ENCODE results near the gene GRHPR. TPM values are rescaled to one million over a fixed set of nuclear protein-coding genes. Genes with fewer than 3 reads are reported as not detected.

The GRHPR gene
- total and polyA plus RNA-seq, 4 donors: 125 to 524 (median 294) TPM

DNA sequence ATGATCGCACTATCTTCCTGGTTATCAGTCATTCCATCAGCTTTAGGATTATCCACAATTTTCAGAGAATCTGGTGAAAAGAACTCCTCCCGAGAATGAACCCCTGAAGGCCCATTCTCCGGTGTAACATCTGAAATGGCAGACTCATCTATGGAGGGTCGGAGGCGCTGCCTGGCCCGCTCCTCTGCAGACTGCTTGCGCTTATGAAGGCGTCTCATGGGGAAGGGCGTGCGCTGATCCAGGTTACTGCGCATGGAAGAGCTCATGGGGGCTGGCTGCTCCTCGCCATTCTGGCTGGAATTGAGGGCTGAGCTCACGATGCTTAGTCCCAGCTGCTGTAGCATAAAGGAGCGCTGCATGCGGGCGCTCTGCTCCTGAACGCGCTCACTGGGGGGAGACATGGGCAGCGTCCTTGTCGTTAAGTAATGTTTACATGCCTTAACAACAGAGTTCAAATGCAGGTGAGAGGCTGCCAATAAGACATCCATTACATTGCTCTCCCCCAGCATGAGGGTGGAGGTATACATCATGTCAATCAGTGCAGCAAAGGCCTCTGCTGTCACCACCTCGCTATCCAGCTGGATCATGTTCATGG is 19.4 kb downstream of the GRHPR start:
- Histone ChIP-seq H3K27ac (ENCODE audit: low read depth in 1 of 2, low read length in 2 of 2) (no peak overlapping the region), H3K9me3 (ENCODE audit: control insufficient read depth in 4 of 4, low read length in 3 of 4) (no peaks in the 10 kb centered on the region), H3K4me3 (ENCODE audit: low read depth in 1 of 3, low read length in 3 of 3) (no peak overlapping the region), H3K36me3 (ENCODE audit: control insufficient read depth in 4 of 4, insufficient read depth in 3 of 4, low read depth in 1 of 4, low read length in 3 of 4) (peaks cover 5 to 44% (median 36%) of the 10 kb centered on the region in 4 donors), H3K9ac (ENCODE audit: low read depth in 1 of 2, low read length in 2 of 2) (no peak overlapping the region), H3K27me3 (ENCODE audit: control insufficient read depth in 4 of 4, insufficient read depth in 4 of 4, low read length in 3 of 4) (no peaks in the 10 kb centered on the region), H3K4me1 (ENCODE audit: control insufficient read depth in 4 of 4, insufficient read depth in 4 of 4, low read length in 3 of 4) (peaks cover 9 to 59% (median 43%) of the 10 kb centered on the region in 4 donors)
- no peak for TF ChIP-seq RAD21 (IDR thresholded peaks at IDR 0.05)
- no peak for TF ChIP-seq TAF1 (conservative IDR thresholded peaks at IDR 0.05)
- TF ChIP-seq HNF4A (conservative IDR thresholded peaks at IDR 0.05): no peak
- TF ChIP-seq, protein P1, sequence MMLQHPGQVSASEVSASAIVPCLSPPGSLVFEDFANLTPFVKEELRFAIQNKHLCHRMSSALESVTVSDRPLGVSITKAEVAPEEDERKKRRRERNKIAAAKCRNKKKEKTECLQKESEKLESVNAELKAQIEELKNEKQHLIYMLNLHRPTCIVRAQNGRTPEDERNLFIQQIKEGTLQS (IDR thresholded peaks at IDR 0.05): no peak
- 85% methylated on average over 21 of the region's 21 CpGs for WGBS
- no peak for DNase-seq (ENCODE audit: low spot score)

DNA sequence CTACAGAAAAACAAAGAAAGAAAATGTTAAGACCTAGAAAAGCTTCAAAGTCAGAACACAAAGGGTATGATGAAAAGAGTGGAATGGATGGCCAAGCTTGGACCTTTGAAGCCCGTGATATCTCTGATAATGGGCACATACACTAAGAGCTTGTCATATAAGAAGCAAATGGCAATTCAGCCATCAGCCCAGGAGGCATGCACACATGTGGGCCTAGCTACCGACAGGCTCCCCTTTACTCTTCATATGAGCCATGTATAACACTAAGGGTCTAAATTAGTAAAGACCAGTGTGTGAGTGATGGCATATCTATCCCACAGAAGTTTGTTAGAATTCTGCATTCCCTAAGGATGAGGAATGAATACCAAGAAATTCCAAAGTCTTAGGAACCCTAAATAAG is 20.1 kb downstream of the GRHPR start:
- 86% methylated on average over 2 of the region's 2 CpGs for WGBS
- TF ChIP-seq, protein P2, sequence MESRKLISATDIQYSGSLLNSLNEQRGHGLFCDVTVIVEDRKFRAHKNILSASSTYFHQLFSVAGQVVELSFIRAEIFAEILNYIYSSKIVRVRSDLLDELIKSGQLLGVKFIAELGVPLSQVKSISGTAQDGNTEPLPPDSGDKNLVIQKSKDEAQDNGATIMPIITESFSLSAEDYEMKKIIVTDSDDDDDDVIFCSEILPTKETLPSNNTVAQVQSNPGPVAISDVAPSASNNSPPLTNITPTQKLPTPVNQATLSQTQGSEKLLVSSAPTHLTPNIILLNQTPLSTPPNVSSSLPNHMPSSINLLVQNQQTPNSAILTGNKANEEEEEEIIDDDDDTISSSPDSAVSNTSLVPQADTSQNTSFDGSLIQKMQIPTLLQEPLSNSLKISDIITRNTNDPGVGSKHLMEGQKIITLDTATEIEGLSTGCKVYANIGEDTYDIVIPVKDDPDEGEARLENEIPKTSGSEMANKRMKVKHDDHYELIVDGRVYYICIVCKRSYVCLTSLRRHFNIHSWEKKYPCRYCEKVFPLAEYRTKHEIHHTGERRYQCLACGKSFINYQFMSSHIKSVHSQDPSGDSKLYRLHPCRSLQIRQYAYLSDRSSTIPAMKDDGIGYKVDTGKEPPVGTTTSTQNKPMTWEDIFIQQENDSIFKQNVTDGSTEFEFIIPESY (IDR thresholded peaks at IDR 0.05): no peak
- no peak for TF ChIP-seq EGR1 (IDR thresholded peaks at IDR 0.05; ENCODE audit: low read depth in 2 of 2)
- TF ChIP-seq, protein P3, sequence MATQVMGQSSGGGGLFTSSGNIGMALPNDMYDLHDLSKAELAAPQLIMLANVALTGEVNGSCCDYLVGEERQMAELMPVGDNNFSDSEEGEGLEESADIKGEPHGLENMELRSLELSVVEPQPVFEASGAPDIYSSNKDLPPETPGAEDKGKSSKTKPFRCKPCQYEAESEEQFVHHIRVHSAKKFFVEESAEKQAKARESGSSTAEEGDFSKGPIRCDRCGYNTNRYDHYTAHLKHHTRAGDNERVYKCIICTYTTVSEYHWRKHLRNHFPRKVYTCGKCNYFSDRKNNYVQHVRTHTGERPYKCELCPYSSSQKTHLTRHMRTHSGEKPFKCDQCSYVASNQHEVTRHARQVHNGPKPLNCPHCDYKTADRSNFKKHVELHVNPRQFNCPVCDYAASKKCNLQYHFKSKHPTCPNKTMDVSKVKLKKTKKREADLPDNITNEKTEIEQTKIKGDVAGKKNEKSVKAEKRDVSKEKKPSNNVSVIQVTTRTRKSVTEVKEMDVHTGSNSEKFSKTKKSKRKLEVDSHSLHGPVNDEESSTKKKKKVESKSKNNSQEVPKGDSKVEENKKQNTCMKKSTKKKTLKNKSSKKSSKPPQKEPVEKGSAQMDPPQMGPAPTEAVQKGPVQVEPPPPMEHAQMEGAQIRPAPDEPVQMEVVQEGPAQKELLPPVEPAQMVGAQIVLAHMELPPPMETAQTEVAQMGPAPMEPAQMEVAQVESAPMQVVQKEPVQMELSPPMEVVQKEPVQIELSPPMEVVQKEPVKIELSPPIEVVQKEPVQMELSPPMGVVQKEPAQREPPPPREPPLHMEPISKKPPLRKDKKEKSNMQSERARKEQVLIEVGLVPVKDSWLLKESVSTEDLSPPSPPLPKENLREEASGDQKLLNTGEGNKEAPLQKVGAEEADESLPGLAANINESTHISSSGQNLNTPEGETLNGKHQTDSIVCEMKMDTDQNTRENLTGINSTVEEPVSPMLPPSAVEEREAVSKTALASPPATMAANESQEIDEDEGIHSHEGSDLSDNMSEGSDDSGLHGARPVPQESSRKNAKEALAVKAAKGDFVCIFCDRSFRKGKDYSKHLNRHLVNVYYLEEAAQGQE (IDR thresholded peaks at IDR 0.05): no peak
- peaks cover 9 to 53% (median 40%) of the 10 kb centered on the region in 4 donors for H3K4me1 ChIP-seq (ENCODE audit: control insufficient read depth in 4 of 4, insufficient read depth in 4 of 4, low read length in 3 of 4)

DNA sequence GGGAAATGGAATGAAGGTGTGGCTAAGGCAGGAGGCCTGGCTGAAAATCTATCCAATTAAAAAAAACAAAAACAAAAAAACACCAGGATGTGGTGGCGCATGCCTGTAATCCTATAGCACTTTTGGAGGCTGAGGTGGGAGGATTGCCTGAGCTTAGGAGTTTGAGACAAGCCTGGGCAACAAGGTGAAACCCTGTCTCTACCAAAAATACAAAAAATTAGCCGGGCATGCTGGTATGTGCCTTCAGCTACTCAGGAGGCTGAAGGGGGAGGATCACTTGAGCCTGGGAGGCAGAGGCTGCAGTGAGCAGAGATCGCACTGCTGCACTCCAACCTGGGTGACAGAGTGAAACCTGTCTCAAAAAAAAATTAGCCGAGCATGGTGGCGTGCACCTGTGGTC is 21.1 kb downstream of the GRHPR start:
- Histone ChIP-seq H3K9me3 (ENCODE audit: control insufficient read depth in 4 of 4, low read length in 3 of 4) (no peaks in the 10 kb centered on the region), H3K36me3 (ENCODE audit: control insufficient read depth in 4 of 4, insufficient read depth in 3 of 4, low read depth in 1 of 4, low read length in 3 of 4) (peaks cover 3 to 28% (median 22%) of the 10 kb centered on the region in 4 donors), H3K27ac (ENCODE audit: low read depth in 1 of 2, low read length in 2 of 2) (no peak overlapping the region), H3K4me1 (ENCODE audit: control insufficient read depth in 4 of 4, insufficient read depth in 4 of 4, low read length in 3 of 4) (peaks cover 7 to 43% (median 31%) of the 10 kb centered on the region in 4 donors), H3K27me3 (ENCODE audit: control insufficient read depth in 4 of 4, insufficient read depth in 4 of 4, low read length in 3 of 4) (no peaks in the 10 kb centered on the region), H3K9ac (ENCODE audit: low read depth in 1 of 2, low read length in 2 of 2) (no peak overlapping the region), H3K4me3 (ENCODE audit: low read depth in 1 of 3, low read length in 3 of 3) (no peak overlapping the region)
- no peak for DNase-seq (ENCODE audit: low spot score)
- WGBS: 98% methylated on average over 5 of the region's 5 CpGs
- no peak for TF ChIP-seq HNF4G (IDR thresholded peaks at IDR 0.05)
- TF ChIP-seq NR2F2 (IDR thresholded peaks at IDR 0.05): no peak
- TF ChIP-seq, protein P4, sequence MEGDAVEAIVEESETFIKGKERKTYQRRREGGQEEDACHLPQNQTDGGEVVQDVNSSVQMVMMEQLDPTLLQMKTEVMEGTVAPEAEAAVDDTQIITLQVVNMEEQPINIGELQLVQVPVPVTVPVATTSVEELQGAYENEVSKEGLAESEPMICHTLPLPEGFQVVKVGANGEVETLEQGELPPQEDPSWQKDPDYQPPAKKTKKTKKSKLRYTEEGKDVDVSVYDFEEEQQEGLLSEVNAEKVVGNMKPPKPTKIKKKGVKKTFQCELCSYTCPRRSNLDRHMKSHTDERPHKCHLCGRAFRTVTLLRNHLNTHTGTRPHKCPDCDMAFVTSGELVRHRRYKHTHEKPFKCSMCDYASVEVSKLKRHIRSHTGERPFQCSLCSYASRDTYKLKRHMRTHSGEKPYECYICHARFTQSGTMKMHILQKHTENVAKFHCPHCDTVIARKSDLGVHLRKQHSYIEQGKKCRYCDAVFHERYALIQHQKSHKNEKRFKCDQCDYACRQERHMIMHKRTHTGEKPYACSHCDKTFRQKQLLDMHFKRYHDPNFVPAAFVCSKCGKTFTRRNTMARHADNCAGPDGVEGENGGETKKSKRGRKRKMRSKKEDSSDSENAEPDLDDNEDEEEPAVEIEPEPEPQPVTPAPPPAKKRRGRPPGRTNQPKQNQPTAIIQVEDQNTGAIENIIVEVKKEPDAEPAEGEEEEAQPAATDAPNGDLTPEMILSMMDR (IDR thresholded peaks at IDR 0.05; ENCODE audit: low read depth, low read length, missing input control): no peak
- TF ChIP-seq, protein P1 (IDR thresholded peaks at IDR 0.05): no peak
- no peak for TF ChIP-seq SP1 (IDR thresholded peaks at IDR 0.05)
- TF ChIP-seq, protein P3 (IDR thresholded peaks at IDR 0.05): no peak
- TF ChIP-seq GABPA (IDR thresholded peaks at IDR 0.05 in 1 of 2, conservative IDR thresholded peaks at IDR 0.05 in 1 of 2): no peak
- no peak for TF ChIP-seq FOXA2 (IDR thresholded peaks at IDR 0.05)
- TF ChIP-seq RAD21 (IDR thresholded peaks at IDR 0.05): no peak

More for the DNA sequence above, 20.1 kb downstream of the GRHPR start:
- no peak for DNase-seq (ENCODE audit: low spot score)
- no peak overlapping the region for H3K4me3 ChIP-seq (ENCODE audit: low read depth in 1 of 3, low read length in 3 of 3)
- no peak overlapping the region for H3K27ac ChIP-seq (ENCODE audit: low read depth in 1 of 2, low read length in 2 of 2)
- H3K27me3 ChIP-seq (ENCODE audit: control insufficient read depth in 4 of 4, insufficient read depth in 4 of 4, low read length in 3 of 4): no peaks in the 10 kb centered on the region
- H3K9me3 ChIP-seq (ENCODE audit: control insufficient read depth in 4 of 4, low read length in 3 of 4): no peaks in the 10 kb centered on the region
- no peak overlapping the region for H3K9ac ChIP-seq (ENCODE audit: low read depth in 1 of 2, low read length in 2 of 2)
- peaks cover 5 to 38% (median 30%) of the 10 kb centered on the region in 4 donors for H3K36me3 ChIP-seq (ENCODE audit: control insufficient read depth in 4 of 4, insufficient read depth in 3 of 4, low read depth in 1 of 4, low read length in 3 of 4)

Data from liver (tissue), 9 donors.